GM19351 (cell line): ENCODE data around the gene VMP1.

Source experiments
- ATAC-seq: cut with Tn5 transposase; IDR thresholded peaks from one replicate; pipeline ENCODE4 v1.9.1; 2021; ENCODE audit warnings: mild to moderate bottlenecking, moderate library complexity; ENCODE audit not compliant: unreplicated experiment

The VMP1 gene

GRCh38 chr17:59707971-59708430 lies 547 bp downstream of the VMP1 start:
- no peak for ATAC-seq

- no peak for ATAC-seq
Measured at GRCh38 chr17:59711936-59712335, 4.5 kb downstream of the VMP1 start.

GRCh38 chr17:59712862-59713261 lies 5.4 kb downstream of the VMP1 start:
- no peak for ATAC-seq

GRCh38 chr17:59714255-59714654 lies 6.8 kb downstream of the VMP1 start:
- no peak for ATAC-seq

GRCh38 chr17:59716427-59716826 lies 9.0 kb downstream of the VMP1 start:
- ATAC-seq, result no peak

- no peak for ATAC-seq
Measured at GRCh38 chr17:59719526-59719925, 12.1 kb downstream of the VMP1 start.

GRCh38 chr17:59722623-59723022 lies 15.2 kb downstream of the VMP1 start:
- ATAC-seq, result no peak

- no peak for ATAC-seq
Measured at GRCh38 chr17:59723041-59723440, 15.6 kb downstream of the VMP1 start.

GRCh38 chr17:59723607-59724006 lies 16.2 kb downstream of the VMP1 start:
- ATAC-seq, result no peak

- no peak for ATAC-seq
Measured at GRCh38 chr17:59725691-59726090, 18.2 kb downstream of the VMP1 start.

GRCh38 chr17:59727817-59728533 lies 20.5 kb downstream of the VMP1 start:
- no peak for ATAC-seq

- no peak for ATAC-seq
Measured at GRCh38 chr17:59730268-59730834, 22.9 kb downstream of the VMP1 start.

- no peak for ATAC-seq
Measured at GRCh38 chr17:59733697-59734096, 26.2 kb downstream of the VMP1 start.

- no peak for ATAC-seq
Measured at GRCh38 chr17:59734226-59734625, 26.8 kb downstream of the VMP1 start.

GRCh38 chr17:59737324-59737723 lies 29.9 kb downstream of the VMP1 start:
- ATAC-seq, result no peak

GRCh38 chr17:59743842-59744241 lies 36.4 kb downstream of the VMP1 start:
- ATAC-seq, result no peak

GRCh38 chr17:59745040-59745439 lies 37.6 kb downstream of the VMP1 start:
- no peak for ATAC-seq

GRCh38 chr17:59746849-59747445 lies 39.5 kb downstream of the VMP1 start:
- no peak for ATAC-seq

GRCh38 chr17:59748591-59748990 lies 41.1 kb downstream of the VMP1 start:
- ATAC-seq, result no peak

- no peak for ATAC-seq
Measured at GRCh38 chr17:59751955-59752413, 44.5 kb downstream of the VMP1 start.

GRCh38 chr17:59752446-59752845 lies 45.0 kb downstream of the VMP1 start:
- no peak for ATAC-seq

GRCh38 chr17:59752922-59753321 lies 45.5 kb downstream of the VMP1 start:
- ATAC-seq, result no peak
